GM23248 (cell line): ENCODE measurements around the gene GUCA1A.

ENCODE experiments used
- EZH2 ChIP-seq: fragments of 200-600 bp; sonication (generic); IDR thresholded peaks from 2 replicates; pipeline ENCODE4 v1.6.1; 2018; ENCODE audit warnings: antibody characterized with exemption, mild to moderate bottlenecking; ENCODE audit not compliant: insufficient read depth, poor library complexity, severe bottlenecking
- EZH2phosphoT487 ChIP-seq: fragments of 200-600 bp; sonication (generic); IDR thresholded peaks from 2 replicates; pipeline ENCODE4 v1.6.1; 2018; ENCODE audit warnings: antibody characterized with exemption, moderate library complexity, mild to moderate bottlenecking, low read depth; ENCODE audit not compliant: insufficient read depth

DNA sequence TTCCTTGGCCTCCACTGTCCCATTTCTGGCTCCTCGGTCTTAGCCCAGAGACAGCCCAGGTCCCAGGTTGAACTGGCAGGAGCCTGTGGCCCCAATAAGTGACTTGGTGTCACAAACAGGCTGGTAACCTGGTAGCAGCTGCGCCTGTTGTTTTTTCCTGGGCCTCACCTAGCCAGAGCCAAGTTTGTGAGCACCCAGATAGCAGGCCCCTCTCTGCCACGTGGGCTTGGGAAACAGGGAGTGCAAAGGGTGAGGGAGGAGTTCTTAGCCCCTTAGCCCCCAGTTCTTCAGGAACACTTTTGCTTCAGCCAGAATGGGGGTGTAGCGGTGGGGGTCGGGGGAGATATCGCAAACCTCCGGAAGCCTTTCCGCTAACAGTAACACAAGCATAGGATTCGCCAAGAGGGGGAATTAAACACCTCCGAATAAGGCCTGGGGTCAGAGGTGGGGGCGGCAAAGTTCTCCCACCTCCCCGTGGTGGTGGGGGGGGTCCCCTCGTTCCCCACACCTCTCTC is 31.5 kb upstream of the GUCA1A start:
- TF ChIP-seq EZH2 (no peak), EZH2phosphoT487 (no peak)
